T-helper 2 cell (primary cell): ENCODE measurements around the gene NSD2.
"Not testable (repeated sequence)": the region's sequence is repeated elsewhere in the genome, so short reads cannot be mapped to it uniquely, and the experiment has no call there.

Experiments
- DNase-seq, 5 experiments: peaks; one replicate each; pipeline versions ENCODE4 v3.0.0 to v3.0.0-alpha.2; 2012 to 2022

The NSD2 gene

DNA sequence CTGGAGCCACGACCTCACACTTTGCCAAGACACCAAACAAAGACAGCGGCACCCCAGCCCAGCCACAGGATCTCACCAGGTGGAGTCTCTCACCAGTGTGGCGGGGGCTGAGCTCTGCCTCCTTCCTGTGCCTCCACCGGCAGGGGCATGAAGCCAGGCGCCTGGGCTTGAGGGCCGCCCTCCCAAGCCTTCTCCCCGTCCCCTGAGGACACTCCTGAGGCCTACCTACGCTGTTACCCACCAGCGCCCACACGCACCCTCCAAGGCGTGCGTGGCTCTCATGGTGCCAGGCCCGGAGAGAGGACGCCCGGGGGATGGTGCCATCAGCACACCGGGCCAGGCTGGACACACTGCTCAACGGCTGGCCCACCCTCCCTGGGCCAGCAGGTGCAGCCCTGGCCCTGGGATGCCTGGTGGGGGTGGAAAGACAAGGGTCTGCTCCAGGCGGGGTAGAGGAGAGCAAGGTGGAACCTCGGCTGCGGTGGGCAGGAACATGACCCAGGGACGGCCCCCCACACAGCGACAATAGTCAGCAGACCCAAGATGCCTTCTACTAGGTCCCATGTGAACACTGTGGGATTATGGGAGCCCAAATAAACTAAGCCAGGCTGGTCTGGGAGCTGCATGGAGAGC is 115.5 kb downstream of the NSD2 start:
- no peak for DNase-seq

DNA sequence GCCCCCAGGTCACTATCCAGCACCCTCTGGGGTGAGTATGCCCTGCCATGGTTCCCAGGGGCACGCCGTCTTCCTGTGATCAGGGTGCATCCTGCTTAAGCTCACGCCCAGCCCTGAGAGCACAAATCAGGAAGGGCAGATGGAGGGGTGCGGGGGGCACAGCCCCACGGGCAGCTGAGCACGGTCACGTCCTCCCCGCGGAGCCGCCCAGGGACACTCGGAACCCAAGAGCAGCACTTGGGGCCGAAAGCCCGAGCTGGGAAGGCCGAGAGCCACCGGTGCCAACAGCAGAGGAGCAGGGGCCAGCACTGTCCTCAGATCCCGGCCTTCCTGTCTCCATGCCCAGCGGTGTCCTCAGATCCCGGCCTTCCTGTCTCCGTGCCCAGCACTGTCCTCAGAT is 116.1 kb downstream of the NSD2 start:
- DNase-seq = no peak

DNA sequence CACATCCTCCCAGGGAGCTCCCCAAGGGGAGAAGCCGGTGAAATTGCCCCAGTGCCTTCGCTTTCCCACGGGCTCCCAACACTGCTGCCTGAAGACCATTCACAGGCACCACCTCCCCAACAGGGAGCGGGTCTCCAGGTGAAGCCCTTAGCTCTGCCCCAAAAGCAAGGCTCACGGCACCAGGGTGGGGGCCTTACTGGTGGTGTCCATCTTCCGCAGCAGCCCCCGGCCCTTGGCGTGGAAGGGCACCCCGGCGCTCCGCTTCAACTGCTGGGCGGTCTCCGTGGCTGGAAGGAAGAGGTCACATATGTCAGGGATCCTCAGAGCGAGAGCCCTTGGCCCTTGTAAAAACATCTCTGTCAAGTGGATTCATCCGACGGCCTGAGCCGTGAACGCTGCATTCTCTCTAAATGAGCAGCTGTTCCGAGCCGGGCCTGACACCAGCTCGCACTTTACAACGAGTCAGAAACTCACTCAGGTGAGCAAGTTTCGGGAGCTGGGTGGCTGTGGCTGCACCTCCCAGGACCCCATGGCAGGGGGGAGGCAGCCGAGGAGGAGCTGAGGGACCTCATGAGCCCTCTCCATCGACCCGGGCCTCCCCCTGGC is 116.6 kb downstream of the NSD2 start:
- DNase-seq = no peak

DNA sequence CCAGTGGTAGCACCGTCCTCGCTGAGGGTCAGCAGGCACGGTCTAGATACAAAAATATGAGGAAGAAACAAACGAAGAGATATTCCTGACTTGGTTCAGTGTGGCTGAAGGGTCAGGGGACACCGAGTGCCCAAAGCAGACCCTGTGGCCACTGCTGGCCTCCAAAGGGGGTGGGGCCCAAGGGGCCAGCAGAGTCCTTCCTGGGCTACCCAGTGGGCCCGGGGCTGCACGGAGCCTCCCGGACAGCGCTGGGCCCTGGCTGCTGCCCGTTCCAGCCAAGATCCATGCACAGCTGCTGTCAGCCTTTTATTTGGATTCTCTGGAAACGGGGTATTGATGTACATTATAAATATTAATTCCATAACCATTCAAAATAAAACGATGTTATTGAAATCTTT is 117.1 kb downstream of the NSD2 start:
- no peak for DNase-seq

DNA sequence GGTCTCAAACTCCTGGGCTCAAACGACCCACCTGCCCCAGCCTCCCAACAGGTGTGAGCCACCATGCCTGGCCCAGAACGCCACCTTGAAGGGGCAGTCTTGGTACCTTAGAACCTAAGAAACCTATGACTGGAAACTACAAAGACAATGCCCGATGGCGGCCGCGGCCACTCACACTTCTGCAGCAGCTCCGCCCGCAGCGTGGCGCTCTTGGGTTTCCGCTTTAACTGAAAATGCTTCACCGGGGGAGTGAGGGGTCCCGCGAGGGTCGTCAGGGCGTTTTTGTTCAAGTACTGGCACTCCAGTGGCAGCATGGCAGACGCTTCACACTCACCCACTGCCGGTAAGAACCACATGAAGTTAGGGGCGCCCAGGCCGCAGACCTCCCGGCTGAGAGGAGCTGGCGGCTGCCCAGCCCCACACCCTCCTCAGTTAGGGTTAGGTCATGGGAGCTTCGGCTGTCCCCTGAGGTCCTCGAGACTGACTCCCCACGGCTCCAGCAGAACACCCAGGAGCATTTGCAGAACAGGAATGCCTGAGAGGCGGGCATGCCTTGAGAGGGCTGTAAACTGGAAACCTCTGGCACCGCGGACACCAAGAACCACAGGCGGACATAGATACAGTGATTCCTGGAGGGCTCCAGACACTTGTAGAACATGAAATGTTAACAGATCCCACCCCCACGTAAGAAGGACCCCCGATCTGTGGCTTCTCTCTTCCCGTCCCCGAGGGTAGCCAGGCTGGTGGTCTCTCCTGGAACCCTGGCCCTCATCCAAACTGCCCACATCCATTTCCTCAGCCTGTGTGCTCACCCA is 118.5 kb downstream of the NSD2 start:
- DNase-seq = no peak

DNA sequence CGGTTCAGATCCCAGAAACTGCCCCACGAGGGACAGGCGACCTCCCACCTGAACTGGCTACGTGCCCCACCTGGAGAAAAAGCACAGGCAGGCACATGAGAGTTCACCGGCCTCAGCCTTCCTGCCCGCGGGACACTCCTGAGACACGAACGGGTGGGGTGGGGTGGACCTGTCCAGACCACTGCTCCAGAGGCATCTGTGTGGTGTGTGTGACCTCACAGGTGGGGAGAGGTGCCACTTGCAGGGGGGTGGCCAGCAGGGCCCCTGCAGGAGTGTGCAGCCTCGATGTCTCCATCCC is 119.1 kb downstream of the NSD2 start:
- no peak for DNase-seq

DNA sequence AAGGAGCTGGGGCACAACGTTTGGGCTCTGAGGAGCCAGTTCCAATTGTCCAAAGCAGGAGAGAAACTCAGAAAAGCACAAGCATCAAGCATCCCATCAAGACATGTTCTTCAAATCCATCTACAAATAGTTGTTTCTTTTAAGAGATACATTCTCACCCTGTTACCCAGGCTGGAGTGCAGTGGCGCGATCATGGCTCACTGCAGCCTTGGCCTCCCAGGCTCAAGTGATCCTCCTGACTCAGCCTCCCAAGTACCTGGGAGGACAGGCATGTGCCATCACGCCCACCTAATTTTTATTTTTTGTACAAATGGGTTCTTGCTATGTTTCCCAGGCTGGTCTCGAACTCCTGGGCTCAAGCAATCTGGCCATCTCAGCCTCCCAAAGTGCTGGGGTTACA is 119.5 kb downstream of the NSD2 start:
- DNase-seq = no peak

DNA sequence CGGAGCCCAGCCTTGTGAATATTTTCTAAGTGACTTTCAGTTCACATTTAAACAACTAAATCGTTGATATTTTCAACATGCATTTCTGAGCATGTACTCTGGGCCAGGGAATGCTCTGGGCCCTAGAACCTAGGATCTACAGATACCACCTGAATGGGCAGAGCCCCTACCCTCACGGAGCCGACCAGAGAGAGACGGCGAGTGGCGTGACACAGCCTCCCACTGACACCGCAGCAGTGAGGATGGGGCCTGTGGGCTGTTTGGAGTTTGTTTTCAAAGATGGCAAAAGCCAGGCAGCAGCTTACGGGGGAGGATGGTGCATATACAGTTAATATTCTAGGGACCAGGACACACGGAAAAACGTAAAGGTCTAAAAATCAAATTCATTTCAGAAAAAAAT is 119.9 kb downstream of the NSD2 start:
- no peak for DNase-seq

DNA sequence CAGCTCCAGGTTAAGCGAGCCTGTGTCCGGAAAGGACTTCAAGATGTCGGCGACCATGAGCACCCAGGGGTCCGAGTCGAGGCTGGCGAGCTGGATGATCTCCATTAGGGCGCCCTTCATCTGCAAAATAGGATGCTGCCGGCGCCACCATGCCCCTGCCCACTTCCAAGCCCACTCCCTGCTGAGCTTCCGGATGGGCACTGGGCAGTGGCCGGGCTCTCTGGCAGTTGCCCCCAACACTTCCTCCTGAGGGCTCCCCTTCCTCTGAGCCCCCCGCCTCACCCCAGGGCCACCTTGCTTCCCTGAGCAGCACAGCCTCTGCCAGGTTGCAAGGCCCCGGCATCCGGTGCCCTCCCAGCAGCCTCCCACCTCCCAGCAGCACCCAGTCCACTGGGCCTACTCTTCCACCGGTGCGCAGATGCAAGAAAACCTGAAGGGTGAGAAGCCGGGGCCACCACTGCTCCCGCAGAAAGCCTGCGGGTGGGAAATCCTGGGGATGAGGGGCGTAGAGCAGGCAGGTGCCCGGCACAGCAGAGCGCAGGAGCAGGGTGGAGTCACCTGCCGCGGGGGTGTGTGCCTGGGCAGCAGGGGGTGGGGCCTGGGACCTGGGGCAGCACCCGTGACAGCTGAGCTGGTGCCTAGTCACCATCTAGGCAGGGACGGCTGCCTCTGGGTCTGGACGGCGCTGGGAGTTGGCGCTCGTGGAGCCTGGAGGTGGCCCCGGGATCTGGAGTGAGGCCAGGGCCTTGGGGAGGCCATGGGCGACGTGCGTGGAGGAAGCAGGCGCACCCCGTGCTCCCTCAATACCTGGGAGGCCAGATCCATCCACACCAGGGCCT is 120.6 kb downstream of the NSD2 start:
- DNase-seq = no peak

DNA sequence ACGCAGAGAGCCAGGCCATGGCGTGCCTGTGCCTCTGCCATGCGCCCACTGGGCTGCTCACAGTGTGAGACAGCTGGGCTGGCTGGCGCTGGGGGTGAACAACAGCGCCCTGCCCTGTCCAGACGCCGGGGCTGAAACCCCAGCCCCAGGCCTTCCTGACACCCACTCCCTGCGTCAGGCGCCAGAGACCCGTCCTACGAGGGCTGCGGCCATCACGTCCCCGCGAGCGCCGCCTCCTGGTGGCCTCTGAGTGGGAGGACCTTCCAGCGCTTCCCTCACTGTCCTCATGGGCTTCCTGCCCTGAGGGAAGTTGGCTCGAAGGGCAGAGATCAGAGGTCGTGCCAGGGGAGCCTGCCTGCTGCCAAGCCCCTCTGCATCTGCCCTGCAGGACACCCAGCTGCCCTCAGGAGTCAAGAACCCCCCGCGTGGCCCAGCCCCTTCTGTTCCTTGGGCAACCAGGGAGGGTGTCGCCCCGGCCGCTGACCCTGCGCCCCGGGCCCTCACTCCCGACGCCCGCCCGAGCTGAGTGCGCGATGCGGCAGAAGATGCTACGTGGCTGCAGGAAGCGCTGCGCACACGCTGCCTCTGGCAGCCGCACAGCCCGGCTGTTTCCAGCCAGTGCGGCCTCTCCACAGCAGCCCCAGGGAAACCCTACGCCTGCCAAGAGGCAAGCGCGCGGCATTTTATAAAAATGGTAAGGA is 121.4 kb downstream of the NSD2 start:
- no peak for DNase-seq

DNA sequence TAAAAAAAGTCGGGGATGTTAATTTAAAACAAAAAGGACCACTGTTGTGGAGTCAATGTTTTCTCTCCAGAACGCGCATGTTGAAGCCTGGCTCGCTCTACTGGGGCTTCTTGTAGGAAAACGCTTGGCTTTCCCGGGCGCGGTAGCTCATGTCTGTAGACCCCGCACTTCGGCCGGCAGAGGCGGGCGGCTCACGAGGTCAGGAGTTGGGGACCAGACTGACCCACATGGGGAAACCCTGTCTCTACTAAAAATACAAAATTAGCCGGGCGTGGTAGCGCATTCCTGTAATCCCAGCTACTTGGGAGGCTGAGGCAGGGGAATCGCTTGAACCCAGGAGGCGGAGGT is 122.0 kb downstream of the NSD2 start:
- no peak for DNase-seq

DNA sequence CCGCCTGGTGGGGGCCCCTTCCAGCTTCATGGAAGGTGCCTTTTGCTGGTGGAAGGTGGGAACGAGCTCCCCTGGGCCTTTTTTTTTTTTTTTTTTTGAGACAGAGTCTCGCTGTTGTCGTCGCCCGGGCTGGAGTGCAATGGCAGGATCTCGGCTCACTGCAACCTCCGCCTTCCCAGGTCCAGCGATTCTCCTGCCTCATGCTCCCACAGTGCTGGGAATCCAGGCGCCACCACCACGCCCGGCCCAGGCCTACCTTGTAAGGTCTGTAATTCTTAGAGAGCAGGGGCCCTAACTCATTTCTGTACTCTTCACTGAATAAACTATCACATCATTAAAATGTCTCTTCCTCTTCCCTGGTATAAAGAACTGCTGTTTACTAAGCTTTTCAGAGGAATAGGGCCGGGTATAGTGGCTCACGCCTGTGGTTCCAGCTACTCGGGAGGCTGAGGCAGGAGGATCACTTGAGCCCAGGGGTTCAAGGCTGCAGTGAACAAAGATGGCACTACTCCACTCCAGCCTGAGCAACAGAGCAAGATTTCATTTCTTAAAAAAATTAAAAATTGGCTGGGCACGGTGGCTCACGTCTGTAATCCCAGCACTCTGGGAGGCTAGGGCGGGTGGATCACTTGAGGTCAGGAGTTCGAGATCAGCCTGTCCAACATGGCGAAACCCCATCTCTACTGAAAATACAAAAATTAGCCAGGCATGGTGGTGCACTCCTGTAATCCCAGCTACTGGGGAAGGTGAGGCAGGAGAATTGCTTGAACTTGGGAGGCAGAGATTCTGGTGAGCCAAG is 122.7 kb downstream of the NSD2 start:
- DNase-seq = not testable (repeated sequence)

DNA sequence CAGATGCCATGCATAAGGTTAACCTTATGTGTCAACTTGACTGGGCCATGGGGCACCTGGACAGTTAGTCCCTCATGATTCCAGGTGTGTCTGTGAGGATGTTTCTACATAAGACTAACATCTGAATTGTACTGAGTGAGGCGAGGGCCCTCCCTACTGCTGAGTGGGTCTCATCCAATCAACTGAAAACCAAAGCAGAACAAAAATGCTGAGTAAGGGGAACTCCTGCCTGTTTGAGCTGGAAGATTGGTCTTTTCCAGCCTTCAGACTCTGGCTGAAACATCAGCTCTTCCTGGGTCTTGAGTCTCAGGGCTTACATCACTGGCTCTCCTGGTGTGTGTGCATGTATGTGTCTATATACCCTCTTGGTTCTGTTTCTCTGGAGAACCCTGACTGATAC is 123.7 kb downstream of the NSD2 start:
- DNase-seq = no peak

DNA sequence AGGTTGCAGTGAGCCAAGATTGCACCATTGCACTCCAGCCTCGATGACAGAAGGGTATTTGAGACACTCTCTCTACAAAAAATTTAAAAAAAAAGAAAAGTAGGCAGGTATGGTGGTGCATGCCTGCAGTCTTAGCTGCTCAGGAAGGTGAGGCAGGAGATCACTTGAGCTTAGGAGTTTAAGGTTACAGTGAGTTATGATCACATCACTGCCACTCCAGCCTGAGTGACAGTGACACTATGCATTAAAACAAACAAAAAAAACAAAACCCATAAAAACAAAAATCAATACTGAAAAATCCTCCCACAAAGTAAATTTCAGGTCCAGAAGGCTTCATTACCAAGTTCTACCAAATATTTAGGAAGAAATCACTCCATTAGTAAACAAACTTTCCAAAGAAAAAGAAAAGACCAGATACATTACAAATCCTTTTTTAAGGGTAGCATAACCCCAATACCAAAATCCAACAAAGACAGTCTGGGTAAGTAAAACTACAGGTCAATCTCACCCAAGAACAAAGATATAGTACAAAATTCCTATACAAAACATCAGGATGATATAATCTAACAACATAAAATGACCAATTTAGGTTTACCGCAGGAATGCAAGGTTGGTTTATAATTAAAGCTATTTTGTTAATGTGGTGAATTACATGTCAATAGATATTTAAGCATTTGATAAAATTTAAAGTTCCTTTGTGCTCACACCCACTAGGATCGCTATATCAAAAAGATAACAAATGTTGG is 125.8 kb downstream of the NSD2 start:
- no peak for DNase-seq

DNA sequence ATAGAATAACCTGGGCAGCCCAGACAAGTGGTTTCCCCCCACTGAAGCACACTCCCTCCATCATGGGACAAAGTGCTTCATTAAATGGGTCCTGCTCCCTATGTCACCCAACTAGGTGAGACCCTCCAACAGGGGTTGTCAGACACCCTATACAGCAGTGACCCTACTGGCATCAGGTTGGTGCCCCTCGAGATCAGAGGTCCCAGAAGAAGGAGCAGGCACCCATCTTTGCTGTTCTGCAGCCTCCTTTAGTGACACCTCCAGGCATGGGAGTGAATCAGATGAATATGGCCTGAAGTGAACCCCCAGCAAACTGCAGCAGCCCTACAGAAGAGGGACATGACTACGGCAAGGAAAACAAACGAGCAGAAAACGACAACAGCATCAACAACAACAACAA is 126.5 kb downstream of the NSD2 start:
- DNase-seq = no peak

DNA sequence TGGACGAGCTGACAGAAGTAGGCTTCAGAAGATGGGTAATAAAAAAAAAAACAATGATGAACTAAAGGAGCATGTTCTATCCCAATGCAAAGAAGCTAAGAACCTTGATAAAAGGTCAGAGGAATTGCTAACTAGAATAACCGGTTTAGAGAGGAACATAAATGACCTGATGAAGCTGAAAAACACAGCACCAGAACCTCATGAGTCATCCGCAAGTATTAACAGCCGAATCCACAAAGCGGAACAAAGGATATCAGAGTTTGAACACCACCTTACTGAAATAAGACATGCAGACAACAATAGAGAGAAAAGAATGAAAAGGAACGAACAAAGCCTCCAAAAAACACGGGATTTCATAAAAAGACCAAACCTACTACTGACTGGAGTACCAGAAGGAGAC is 127.1 kb downstream of the NSD2 start:
- no peak for DNase-seq

DNA sequence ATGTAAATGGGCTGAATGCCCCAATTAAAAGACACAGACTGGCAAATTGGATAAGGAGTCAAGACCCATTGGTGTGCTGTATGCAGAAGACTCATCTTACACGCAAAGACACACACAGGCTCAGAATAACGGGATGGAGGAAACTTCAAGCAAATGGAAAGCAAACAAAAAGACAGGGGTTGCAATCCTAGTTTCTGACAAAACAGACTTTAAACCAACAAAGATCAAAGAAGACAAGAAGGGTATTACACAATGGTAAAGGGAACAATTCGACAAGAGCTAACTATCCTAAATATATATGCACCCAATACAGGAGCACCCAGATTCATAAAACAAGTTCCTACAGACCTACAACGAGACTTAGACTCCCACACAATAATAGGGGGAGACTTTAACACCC is 128.1 kb downstream of the NSD2 start:
- DNase-seq = not testable (repeated sequence)

DNA sequence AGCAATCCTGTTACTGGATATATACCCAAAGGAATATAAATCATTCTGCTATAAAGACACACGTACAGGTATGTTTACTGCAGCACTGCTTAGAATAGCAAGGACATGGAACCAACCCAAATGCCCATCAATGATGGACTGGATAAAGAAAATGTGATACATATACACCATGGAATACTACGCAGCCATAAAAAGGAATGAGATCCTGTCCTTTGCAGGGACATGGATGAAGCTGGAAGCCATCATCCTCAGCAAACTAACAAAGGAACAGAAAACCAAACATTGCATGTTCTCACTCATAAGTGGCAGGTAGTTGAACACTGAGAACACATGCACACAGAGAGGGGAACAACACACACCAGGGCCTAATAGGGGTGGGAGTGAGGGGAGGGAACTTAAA is 132.2 kb downstream of the NSD2 start:
- not testable (repeated sequence) for DNase-seq

DNA sequence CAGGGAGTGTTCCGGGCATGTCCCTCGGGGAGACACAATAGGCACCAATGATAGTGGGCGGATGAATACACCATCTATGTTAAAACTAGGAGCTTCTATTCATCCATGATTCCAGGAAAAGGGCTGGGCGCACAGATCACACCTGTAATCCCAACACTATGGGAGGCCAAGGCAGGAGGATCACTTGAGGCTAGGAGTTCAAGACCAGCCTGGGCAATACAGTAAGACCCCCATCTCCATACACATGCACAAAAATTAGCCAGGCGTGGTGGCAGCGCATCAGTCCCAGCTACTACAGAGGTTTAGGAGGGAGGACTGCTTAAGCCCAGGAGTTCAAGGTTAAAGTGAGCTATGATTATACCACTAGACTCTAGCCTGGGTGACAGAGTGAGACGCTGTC is 135.2 kb downstream of the NSD2 start:
- DNase-seq = no peak

DNA sequence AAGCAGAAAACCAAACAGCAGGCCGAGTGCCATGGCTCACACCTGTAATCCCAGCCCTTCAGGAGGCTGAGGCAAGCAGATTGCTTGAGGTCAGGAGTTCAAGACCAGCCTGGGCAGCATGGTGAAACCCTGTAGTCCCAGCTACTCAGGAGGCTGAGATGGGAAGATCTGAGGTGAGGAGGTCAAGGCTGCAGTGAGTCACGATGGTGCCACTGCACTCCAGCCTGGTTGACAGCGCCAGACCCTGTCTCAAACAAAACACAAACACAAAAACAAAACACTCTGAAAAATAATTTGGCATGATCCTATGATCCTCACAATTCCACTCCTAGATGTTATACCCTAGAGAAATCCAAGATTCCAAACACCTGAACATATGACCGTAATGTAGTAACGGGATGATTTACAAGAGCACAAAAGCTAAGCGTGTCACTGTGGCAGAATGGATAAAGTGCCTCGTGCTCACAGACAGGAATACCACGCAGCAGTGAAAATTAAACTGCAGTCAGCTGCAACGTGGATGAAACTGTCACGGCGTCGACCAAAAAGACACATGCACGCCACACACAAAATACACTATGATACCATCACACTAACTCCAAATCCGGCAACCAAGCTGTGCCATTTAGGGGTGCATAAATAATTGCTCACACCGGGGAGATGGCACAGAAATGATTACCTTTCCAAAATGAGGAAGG is 135.9 kb downstream of the NSD2 start:
- no peak for DNase-seq
